A673 (cell line): ENCODE measurements around the gene MAGI1.

Experiments
- CTCF ChIP-seq: fragments of 300-800, 200-600 bp; sonication (generic); conservative IDR thresholded peaks from 2 replicates; pipeline ENCODE4 v1.5.1; 2017; ENCODE audit warnings: low read depth, mild to moderate bottlenecking, antibody characterized with exemption, low read length, moderate library complexity, mixed read lengths
- EZH2 ChIP-seq: fragments of 200-600 bp; sonication (generic); IDR thresholded peaks from 2 replicates; pipeline ENCODE4 v1.6.1; 2017; ENCODE audit warnings: borderline replicate concordance, low read depth, mild to moderate bottlenecking, mixed read lengths, antibody characterized with exemption, low read length; ENCODE audit not compliant: poor library complexity, severe bottlenecking

GRCh38 chr3:65582012-65582717 is 456.6 kb downstream of the MAGI1 start:
- TF ChIP-seq EZH2 (no peak), CTCF (no peak)
